Right lobe of liver (tissue), 4 donors: ENCODE results near the gene LRP2.

Source experiments
- POLR2A ChIP-seq: fragments of 450-650 bp; IDR thresholded peaks from one replicate; pipeline ENCODE4 v1.6.1; 2017; ENCODE audit warnings: antibody characterized with exemption, mild to moderate bottlenecking
- TF ChIP-seq, protein P1 (sequence below), 4 donors: fragments of 200-600 bp in 3 of 4; fragments of 450-650 bp in 1 of 4; IDR thresholded peaks; one replicate each; pipeline versions ENCODE4 v1.5.1 to v1.8.0; 2016 to 2022; ENCODE audit warnings: antibody characterized with exemption in 4 of 4, mild to moderate bottlenecking in 2 of 4
- donor health status: DM: no; HTN: no; CAD: no.
- donor health status: DM: no; HTN: no; CAD: no.
- donor health status: DM: no; HTN: yes; CAD: no.

DNA sequence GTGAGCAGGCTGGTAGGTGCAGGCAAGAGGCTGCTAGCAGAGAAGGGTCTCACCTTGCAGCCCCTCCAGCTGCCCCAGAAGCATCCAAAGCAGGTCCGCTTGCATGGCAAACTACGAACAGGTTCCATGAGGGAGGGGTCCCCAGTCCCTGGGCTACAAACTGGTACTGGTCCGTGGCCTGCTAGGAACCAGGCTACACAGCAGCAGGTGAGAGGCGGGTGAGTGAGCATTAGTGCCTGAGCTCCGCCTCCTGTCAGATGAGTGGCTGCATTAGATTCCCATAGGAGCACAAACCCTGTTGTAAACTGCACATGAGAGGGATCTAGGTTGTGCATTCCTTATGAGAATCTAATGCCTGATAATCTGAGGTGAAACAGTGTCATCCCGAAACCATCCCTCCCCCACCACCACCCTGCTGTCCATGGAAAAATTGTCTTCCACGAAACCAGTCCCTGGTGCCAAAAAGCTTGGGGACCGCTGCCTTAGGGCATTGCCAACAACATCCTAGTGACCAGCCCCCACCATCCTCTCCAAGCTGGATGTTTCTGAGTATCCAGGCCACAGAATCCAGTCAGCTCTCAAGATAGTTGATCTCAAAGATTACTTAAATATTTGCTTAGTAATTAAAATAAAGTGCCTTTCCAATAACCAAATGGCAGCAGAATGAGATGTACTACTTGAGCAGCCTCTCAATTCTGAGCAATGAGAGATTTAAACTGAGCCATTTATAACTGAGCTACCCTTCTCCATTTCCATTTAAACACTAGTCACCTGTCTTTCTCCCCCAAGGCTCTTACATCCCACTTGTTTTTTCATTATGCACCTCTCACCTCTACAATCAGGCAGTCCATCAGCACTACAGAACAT, 32.4 kb downstream of the LRP2 start:
- no peak for TF ChIP-seq POLR2A
- TF ChIP-seq, protein P1, sequence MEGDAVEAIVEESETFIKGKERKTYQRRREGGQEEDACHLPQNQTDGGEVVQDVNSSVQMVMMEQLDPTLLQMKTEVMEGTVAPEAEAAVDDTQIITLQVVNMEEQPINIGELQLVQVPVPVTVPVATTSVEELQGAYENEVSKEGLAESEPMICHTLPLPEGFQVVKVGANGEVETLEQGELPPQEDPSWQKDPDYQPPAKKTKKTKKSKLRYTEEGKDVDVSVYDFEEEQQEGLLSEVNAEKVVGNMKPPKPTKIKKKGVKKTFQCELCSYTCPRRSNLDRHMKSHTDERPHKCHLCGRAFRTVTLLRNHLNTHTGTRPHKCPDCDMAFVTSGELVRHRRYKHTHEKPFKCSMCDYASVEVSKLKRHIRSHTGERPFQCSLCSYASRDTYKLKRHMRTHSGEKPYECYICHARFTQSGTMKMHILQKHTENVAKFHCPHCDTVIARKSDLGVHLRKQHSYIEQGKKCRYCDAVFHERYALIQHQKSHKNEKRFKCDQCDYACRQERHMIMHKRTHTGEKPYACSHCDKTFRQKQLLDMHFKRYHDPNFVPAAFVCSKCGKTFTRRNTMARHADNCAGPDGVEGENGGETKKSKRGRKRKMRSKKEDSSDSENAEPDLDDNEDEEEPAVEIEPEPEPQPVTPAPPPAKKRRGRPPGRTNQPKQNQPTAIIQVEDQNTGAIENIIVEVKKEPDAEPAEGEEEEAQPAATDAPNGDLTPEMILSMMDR (IDR thresholded peaks at IDR 0.05), result no peak
